H9 (cell line): ENCODE data around the gene HMGA1. TPM values are rescaled to one million over a fixed set of nuclear protein-coding genes. Genes with fewer than 3 reads are reported as not detected.

Experiments used
- DNase-seq: peaks from one replicate; pipeline ENCODE4 v3.0.0-alpha.2; 2017
- H2AFZ ChIP-seq: one replicate; pipeline ENCODE4 v1.6.1; 2013; ENCODE audit warnings: mild to moderate bottlenecking, low read length, control low read depth, moderate library complexity
- H2AK5ac ChIP-seq: 2 replicates; pipeline ENCODE4 v1.6.1; 2013; ENCODE audit warnings: low read length, control low read depth, mixed read lengths; ENCODE audit not compliant: insufficient read length
- H2BK120ac ChIP-seq: one replicate; pipeline ENCODE4 v1.6.1; 2013; ENCODE audit warnings: low read depth, mild to moderate bottlenecking, low read length, control low read depth, inconsistent platforms; ENCODE audit not compliant: poor library complexity, severe bottlenecking
- H2BK12ac ChIP-seq: 2 replicates; pipeline ENCODE4 v1.6.1; 2013; ENCODE audit warnings: low read length, control low read depth, mixed read lengths, low read depth; ENCODE audit not compliant: insufficient read length
- H2BK15ac ChIP-seq: 2 replicates; pipeline ENCODE4 v1.6.1; 2013; ENCODE audit warnings: low read depth, low read length, control low read depth
- H2BK20ac ChIP-seq: one replicate; pipeline ENCODE4 v1.6.1; 2013; ENCODE audit warnings: low read depth, mild to moderate bottlenecking, low read length, control low read depth, inconsistent platforms; ENCODE audit not compliant: poor library complexity, severe bottlenecking
- H2BK5ac ChIP-seq: 2 replicates; pipeline ENCODE4 v1.6.1; 2013; ENCODE audit warnings: low read length, control low read depth, mixed read lengths; ENCODE audit not compliant: insufficient read length
- H3K14ac ChIP-seq: 2 replicates; pipeline ENCODE4 v1.6.1; 2013; ENCODE audit warnings: low read length, control low read depth; ENCODE audit not compliant: insufficient read depth
- H3K18ac ChIP-seq: 2 replicates; pipeline ENCODE4 v1.6.1; 2013; ENCODE audit warnings: low read depth, mild to moderate bottlenecking, mixed read lengths, low read length, control low read depth; ENCODE audit not compliant: insufficient read length
- H3K23ac ChIP-seq: 2 replicates; pipeline ENCODE4 v1.6.1; 2013; ENCODE audit warnings: low read length, control low read depth, mixed read lengths, low read depth; ENCODE audit not compliant: insufficient read length
- H3K23me2 ChIP-seq: 2 replicates; pipeline ENCODE4 v1.6.1; 2013; ENCODE audit warnings: low read depth, mild to moderate bottlenecking, mixed read lengths, low read length, control low read depth; ENCODE audit not compliant: insufficient read length, poor library complexity, severe bottlenecking
- H3K27ac ChIP-seq: 2 replicates; pipeline ENCODE4 v1.5.1; 2013; ENCODE audit warnings: low read length, control low read depth, mixed read lengths, low read depth; ENCODE audit not compliant: insufficient read length
- H3K27me3 ChIP-seq: 2 replicates; pipeline ENCODE4 v1.6.1; 2013; ENCODE audit warnings: low read length, control low read depth, inconsistent platforms; ENCODE audit not compliant: insufficient read depth
- H3K4ac ChIP-seq: 2 replicates; pipeline ENCODE4 v1.6.1; 2013; ENCODE audit warnings: low read depth, mild to moderate bottlenecking, control low read depth, inconsistent platforms, low read length, moderate library complexity
- H3K4me1 ChIP-seq: 2 replicates; pipeline ENCODE4 v1.6.1; 2013; ENCODE audit warnings: low read length, control low read depth, inconsistent platforms; ENCODE audit not compliant: insufficient read depth
- H3K4me2 ChIP-seq: 2 replicates; pipeline ENCODE4 v1.6.1; 2013; ENCODE audit warnings: low read length, control low read depth, mixed read lengths; ENCODE audit not compliant: insufficient read length, insufficient read depth
- H3K56ac ChIP-seq: 2 replicates; pipeline ENCODE4 v1.6.1; 2013; ENCODE audit warnings: low read depth, mild to moderate bottlenecking, mixed read lengths, low read length, control low read depth; ENCODE audit not compliant: insufficient read length
- H3K79me1 ChIP-seq: 2 replicates; pipeline ENCODE4 v1.6.1; 2013; ENCODE audit warnings: low read depth, mild to moderate bottlenecking, moderate library complexity, low read length, control low read depth, inconsistent platforms; ENCODE audit not compliant: insufficient read depth, poor library complexity, severe bottlenecking
- H3K79me2 ChIP-seq: 2 replicates; pipeline ENCODE4 v1.6.1; 2013; ENCODE audit warnings: low read length, control low read depth, inconsistent platforms; ENCODE audit not compliant: insufficient read depth
- H3K9ac ChIP-seq: 2 replicates; pipeline ENCODE4 v1.6.1; 2013; ENCODE audit warnings: low read length, control low read depth, mixed read lengths; ENCODE audit not compliant: insufficient read length; ENCODE audit errors: extremely low read depth
- H3K9me3 ChIP-seq: one replicate; pipeline ENCODE4 v1.6.1; 2013; ENCODE audit warnings: low read depth, low read length, inconsistent platforms; ENCODE audit not compliant: control insufficient read depth
- H3T11ph ChIP-seq: one replicate; pipeline ENCODE4 v1.6.1; 2013; ENCODE audit warnings: mild to moderate bottlenecking, low read length, control low read depth, inconsistent platforms
- H4K20me1 ChIP-seq: one replicate; pipeline ENCODE4 v1.6.1; 2013; ENCODE audit not compliant: control insufficient read depth, insufficient read length, insufficient read depth
- H4K5ac ChIP-seq: 2 replicates; pipeline ENCODE4 v1.6.1; 2013; ENCODE audit warnings: low read depth, mild to moderate bottlenecking, mixed read lengths, low read length, control low read depth; ENCODE audit not compliant: insufficient read length
- H4K8ac ChIP-seq: replicated peaks from 2 replicates; pipeline ENCODE4 v1.6.1; 2013; ENCODE audit warnings: low read length, control low read depth, mixed read lengths, low read depth; ENCODE audit not compliant: insufficient read length
- H4K91ac ChIP-seq: 2 replicates; pipeline ENCODE4 v1.6.1; 2013; ENCODE audit warnings: low read depth, mild to moderate bottlenecking, moderate library complexity, mixed read lengths, low read length, control low read depth; ENCODE audit not compliant: insufficient read length
- H3K27ac Mint-ChIP-seq, 3 experiments: 2 replicates in 2 of 3; 3 replicates in 1 of 3; pipeline ENCODE4 v1.8.0; 2020 to 2021; ENCODE audit warnings: mixed read lengths in 3 of 3, mild to moderate bottlenecking in 1 of 3, moderate library complexity in 1 of 3
- H3K27me3 Mint-ChIP-seq: 2 replicates; pipeline ENCODE4 v1.8.0; 2021; ENCODE audit warnings: low read depth, mild to moderate bottlenecking, moderate library complexity, mixed read lengths
- H3K36me3 Mint-ChIP-seq, 3 experiments: 2 replicates in 2 of 3; 3 replicates in 1 of 3; pipeline ENCODE4 v1.8.0; 2020 to 2021; ENCODE audit warnings: low read depth in 3 of 3, mixed read lengths in 3 of 3; ENCODE audit not compliant: insufficient read depth in 1 of 3
- H3K4me1 Mint-ChIP-seq, 2 experiments: 2 replicates each; pipeline ENCODE4 v1.8.0; 2020; ENCODE audit warnings: mixed read lengths in 2 of 2
- H3K4me3 Mint-ChIP-seq, 2 experiments: 2 replicates in 1 of 2; 3 replicates in 1 of 2; pipeline ENCODE4 v1.8.0; 2020 to 2021; ENCODE audit warnings: mild to moderate bottlenecking in 2 of 2, mixed read lengths in 2 of 2, moderate library complexity in 1 of 2
- H3K9me3 Mint-ChIP-seq, 2 experiments: 2 replicates in 1 of 2; 3 replicates in 1 of 2; pipeline ENCODE4 v1.8.0; 2020; ENCODE audit warnings: mild to moderate bottlenecking in 2 of 2, mixed read lengths in 2 of 2, moderate library complexity in 1 of 2
- CTCF ChIP-seq: fragments of 200-600 bp; sonication (generic); conservative IDR thresholded peaks from 3 replicates; pipeline ENCODE4 v1.8.0; 2021; ENCODE audit warnings: antibody characterized with exemption, mild to moderate bottlenecking
- WGBS: extraction: QIAGEN DNeasy Blood & Tissue Kit; methylation state at CpG from one replicate; pipeline ENCODE4 v1.1.7; 2013; ENCODE audit warnings: missing lambda C conversion rate, low lambda C conversion rate, mixed read lengths; ENCODE audit not compliant: insufficient read length; ENCODE audit errors: extremely low coverage; 5-methylcytosine and 5-hydroxymethylcytosine counted together
- total RNA-seq: library from RNA; stranded (reverse); gene quantifications from 2 replicates; pipeline ENCODE4 v1.2.1, GENCODE V29; 2021

The HMGA1 gene
- total RNA-seq, 1 experiment from 2014 or later = 2,116 TPM

GRCh38 chr6:34229877-34230276 is 6.8 kb upstream of the HMGA1 start:
- Histone ChIP-seq H3K23ac (no peak overlapping the region), H3K27me3 (no peaks in the 10 kb centered on the region), H3K23me2 (peaks cover 4% of the 10 kb centered on the region), H4K91ac (no peak overlapping the region), H4K8ac (no peak overlapping the region), H3K79me1 (no peaks in the 10 kb centered on the region), H2AFZ (no peak overlapping the region), H3K18ac (no peak overlapping the region), H3K4me2 (no peak overlapping the region), H3K27ac (no peak overlapping the region), H3T11ph (no peak overlapping the region), H2AK5ac (no peak overlapping the region), H4K20me1 (no peaks in the 10 kb centered on the region), H2BK5ac (no peak overlapping the region), H3K9ac (no peak overlapping the region), H3K14ac (no peak overlapping the region), H3K79me2 (no peaks in the 10 kb centered on the region), H3K56ac (no peak overlapping the region), H2BK15ac (no peak overlapping the region), H3K9me3 (no peaks in the 10 kb centered on the region), H2BK20ac (no peak overlapping the region), H3K4me1 (peaks cover 19% of the 10 kb centered on the region; the same call in 1 of the 2 replicates), H4K5ac (no peak overlapping the region), H2BK120ac (no peak overlapping the region), H2BK12ac (no peak overlapping the region), H3K4ac (no peak overlapping the region)
- no peak overlapping the region for H3K4me3 Mint-ChIP-seq
- H3K27me3 Mint-ChIP-seq = no peaks in the 10 kb centered on the region; the same call in 1 of the 2 replicates
- H3K36me3 Mint-ChIP-seq = no peaks in the 10 kb centered on the region
- DNase-seq = no peak
- no peaks in the 10 kb centered on the region; a peak in 1 of 5 replicates for H3K9me3 Mint-ChIP-seq
- H3K4me1 Mint-ChIP-seq = peaks cover 39 to 49% of the 10 kb centered on the region in 2 experiments
- TF ChIP-seq CTCF = no peak
- WGBS = no CpG with 5 or more reads among the region's 8 CpGs
- H3K27ac Mint-ChIP-seq = no peak overlapping the region
